Breast epithelium (tissue), 3 donors: Measurements from ENCODE around the gene PPP5C.
"Not testable (repeated sequence)": the region's sequence is repeated elsewhere in the genome, so short reads cannot be mapped to it uniquely, and the experiment has no call there.

Experiments
- POLR2A ChIP-seq: fragments of 450-650 bp; IDR thresholded peaks from one replicate; pipeline ENCODE4 v1.6.1; 2016; ENCODE audit warnings: antibody characterized with exemption, mild to moderate bottlenecking, moderate library complexity
- TF ChIP-seq, protein P1 (sequence below), 3 donors: fragments of 450-650 bp; IDR thresholded peaks; one replicate each; pipeline ENCODE4 v1.5.1; 2016 to 2017; ENCODE audit warnings: antibody characterized with exemption in 3 of 3, mild to moderate bottlenecking in 3 of 3, moderate library complexity in 3 of 3

DNA sequence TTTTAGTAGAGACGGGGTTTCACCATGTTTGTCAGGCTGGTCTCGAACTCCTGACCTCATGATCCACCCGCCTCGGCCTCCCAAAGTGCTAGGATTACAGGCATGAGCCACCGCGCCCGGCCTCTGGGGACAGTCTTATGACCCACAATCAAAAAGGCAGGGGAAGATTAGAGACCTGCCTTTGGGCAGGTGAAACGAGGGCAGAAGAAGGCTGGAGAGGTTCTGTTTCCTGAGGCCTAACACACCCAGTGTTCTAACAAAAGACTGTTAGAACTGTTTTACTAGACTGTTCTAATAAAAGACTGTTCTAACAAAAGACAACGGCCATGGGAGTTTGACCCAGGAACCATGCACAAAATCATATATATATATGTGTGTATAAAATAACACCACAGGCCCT lies 23.7 kb upstream of the PPP5C start:
- TF ChIP-seq, protein P1, sequence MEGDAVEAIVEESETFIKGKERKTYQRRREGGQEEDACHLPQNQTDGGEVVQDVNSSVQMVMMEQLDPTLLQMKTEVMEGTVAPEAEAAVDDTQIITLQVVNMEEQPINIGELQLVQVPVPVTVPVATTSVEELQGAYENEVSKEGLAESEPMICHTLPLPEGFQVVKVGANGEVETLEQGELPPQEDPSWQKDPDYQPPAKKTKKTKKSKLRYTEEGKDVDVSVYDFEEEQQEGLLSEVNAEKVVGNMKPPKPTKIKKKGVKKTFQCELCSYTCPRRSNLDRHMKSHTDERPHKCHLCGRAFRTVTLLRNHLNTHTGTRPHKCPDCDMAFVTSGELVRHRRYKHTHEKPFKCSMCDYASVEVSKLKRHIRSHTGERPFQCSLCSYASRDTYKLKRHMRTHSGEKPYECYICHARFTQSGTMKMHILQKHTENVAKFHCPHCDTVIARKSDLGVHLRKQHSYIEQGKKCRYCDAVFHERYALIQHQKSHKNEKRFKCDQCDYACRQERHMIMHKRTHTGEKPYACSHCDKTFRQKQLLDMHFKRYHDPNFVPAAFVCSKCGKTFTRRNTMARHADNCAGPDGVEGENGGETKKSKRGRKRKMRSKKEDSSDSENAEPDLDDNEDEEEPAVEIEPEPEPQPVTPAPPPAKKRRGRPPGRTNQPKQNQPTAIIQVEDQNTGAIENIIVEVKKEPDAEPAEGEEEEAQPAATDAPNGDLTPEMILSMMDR (IDR thresholded peaks at IDR 0.05), result not testable (repeated sequence)
- TF ChIP-seq POLR2A, result not testable (repeated sequence)
